ENCODE results near the gene CDC73.

The CDC73 gene

GRCh38 chr1:193283016-193283415, 161.2 kb downstream of the CDC73 start:
- TF ChIP-seq, protein P1, sequence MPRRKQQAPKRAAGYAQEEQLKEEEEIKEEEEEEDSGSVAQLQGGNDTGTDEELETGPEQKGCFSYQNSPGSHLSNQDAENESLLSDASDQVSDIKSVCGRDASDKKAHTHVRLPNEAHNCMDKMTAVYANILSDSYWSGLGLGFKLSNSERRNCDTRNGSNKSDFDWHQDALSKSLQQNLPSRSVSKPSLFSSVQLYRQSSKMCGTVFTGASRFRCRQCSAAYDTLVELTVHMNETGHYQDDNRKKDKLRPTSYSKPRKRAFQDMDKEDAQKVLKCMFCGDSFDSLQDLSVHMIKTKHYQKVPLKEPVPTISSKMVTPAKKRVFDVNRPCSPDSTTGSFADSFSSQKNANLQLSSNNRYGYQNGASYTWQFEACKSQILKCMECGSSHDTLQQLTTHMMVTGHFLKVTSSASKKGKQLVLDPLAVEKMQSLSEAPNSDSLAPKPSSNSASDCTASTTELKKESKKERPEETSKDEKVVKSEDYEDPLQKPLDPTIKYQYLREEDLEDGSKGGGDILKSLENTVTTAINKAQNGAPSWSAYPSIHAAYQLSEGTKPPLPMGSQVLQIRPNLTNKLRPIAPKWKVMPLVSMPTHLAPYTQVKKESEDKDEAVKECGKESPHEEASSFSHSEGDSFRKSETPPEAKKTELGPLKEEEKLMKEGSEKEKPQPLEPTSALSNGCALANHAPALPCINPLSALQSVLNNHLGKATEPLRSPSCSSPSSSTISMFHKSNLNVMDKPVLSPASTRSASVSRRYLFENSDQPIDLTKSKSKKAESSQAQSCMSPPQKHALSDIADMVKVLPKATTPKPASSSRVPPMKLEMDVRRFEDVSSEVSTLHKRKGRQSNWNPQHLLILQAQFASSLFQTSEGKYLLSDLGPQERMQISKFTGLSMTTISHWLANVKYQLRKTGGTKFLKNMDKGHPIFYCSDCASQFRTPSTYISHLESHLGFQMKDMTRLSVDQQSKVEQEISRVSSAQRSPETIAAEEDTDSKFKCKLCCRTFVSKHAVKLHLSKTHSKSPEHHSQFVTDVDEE (CRISPR knock-in tag; IDR thresholded peaks at IDR 0.05) = no peak
- no peak for TF ChIP-seq ZNF8 (CRISPR knock-in tag; IDR thresholded peaks at IDR 0.05)
- TF ChIP-seq ISL1 (CRISPR knock-in tag; IDR thresholded peaks at IDR 0.05) = no peak
- TF ChIP-seq PATZ1 (CRISPR knock-in tag; IDR thresholded peaks at IDR 0.05; ENCODE audit: borderline replicate concordance) = no peak
- no peak for TF ChIP-seq ZNF70 (CRISPR knock-in tag; IDR thresholded peaks at IDR 0.05)
- TF ChIP-seq GLIS3 (CRISPR knock-in tag; IDR thresholded peaks at IDR 0.05) = no peak
- no peak for TF ChIP-seq ESRRG (CRISPR knock-in tag; IDR thresholded peaks at IDR 0.05)
- TF ChIP-seq RARB (CRISPR knock-in tag; IDR thresholded peaks at IDR 0.05) = no peak
- TF ChIP-seq ZFP3 (CRISPR knock-in tag; IDR thresholded peaks at IDR 0.05) = no peak
- TF ChIP-seq BACH2 (CRISPR knock-in tag; IDR thresholded peaks at IDR 0.05; ENCODE audit: borderline replicate concordance) = no peak
- TF ChIP-seq TCF4 (CRISPR knock-in tag; IDR thresholded peaks at IDR 0.05; ENCODE audit: borderline replicate concordance) = no peak
- TF ChIP-seq, protein P2, sequence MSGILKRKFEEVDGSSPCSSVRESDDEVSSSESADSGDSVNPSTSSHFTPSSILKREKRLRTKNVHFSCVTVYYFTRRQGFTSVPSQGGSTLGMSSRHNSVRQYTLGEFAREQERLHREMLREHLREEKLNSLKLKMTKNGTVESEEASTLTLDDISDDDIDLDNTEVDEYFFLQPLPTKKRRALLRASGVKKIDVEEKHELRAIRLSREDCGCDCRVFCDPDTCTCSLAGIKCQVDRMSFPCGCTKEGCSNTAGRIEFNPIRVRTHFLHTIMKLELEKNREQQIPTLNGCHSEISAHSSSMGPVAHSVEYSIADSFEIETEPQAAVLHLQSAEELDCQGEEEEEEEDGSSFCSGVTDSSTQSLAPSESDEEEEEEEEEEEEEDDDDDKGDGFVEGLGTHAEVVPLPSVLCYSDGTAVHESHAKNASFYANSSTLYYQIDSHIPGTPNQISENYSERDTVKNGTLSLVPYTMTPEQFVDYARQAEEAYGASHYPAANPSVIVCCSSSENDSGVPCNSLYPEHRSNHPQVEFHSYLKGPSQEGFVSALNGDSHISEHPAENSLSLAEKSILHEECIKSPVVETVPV (CRISPR knock-in tag; IDR thresholded peaks at IDR 0.05) = no peak
- no peak for ATAC-seq

DNA sequence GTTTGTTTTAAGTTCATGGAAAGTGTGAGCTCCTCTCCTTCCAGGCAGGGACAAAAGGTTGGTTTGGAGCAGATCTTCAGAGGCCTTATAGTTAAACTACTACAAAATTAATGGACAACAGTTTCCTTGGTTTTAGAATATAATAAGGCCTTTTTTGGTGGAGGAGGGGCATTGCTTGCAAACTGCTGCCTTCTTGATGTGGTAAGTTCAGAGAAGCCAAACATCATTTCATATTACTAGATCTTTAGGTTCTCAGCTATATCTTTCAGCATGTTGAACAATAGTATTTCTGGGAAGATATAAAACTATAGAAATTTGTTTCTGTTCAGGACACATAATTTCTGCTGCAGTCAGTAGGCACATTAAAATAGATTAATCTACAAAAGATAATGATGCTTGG, 162.4 kb downstream of the CDC73 start:
- no peak for TF ChIP-seq ZNF70 (CRISPR knock-in tag; IDR thresholded peaks at IDR 0.05)
- no peak for TF ChIP-seq ZNF8 (CRISPR knock-in tag; IDR thresholded peaks at IDR 0.05)
- TF ChIP-seq GLIS3 (CRISPR knock-in tag; IDR thresholded peaks at IDR 0.05) = no peak
- no peak for TF ChIP-seq PATZ1 (CRISPR knock-in tag; IDR thresholded peaks at IDR 0.05; ENCODE audit: borderline replicate concordance)
- TF ChIP-seq, protein P3, sequence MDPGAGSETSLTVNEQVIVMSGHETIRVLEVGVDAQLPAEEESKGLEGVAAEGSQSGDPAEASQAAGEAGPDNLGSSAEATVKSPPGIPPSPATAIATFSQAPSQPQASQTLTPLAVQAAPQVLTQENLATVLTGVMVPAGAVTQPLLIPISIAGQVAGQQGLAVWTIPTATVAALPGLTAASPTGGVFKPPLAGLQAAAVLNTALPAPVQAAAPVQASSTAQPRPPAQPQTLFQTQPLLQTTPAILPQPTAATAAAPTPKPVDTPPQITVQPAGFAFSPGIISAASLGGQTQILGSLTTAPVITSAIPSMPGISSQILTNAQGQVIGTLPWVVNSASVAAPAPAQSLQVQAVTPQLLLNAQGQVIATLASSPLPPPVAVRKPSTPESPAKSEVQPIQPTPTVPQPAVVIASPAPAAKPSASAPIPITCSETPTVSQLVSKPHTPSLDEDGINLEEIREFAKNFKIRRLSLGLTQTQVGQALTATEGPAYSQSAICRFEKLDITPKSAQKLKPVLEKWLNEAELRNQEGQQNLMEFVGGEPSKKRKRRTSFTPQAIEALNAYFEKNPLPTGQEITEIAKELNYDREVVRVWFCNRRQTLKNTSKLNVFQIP (CRISPR knock-in tag; IDR thresholded peaks at IDR 0.05; ENCODE audit: borderline replicate concordance, low read depth) = no peak
- TF ChIP-seq ISL1 (CRISPR knock-in tag; IDR thresholded peaks at IDR 0.05) = no peak
- no peak for TF ChIP-seq CREB5 (CRISPR knock-in tag; IDR thresholded peaks at IDR 0.05; ENCODE audit: low read depth)
- no peak for TF ChIP-seq TOX (CRISPR knock-in tag; IDR thresholded peaks at IDR 0.05; ENCODE audit: borderline replicate concordance)
- TF ChIP-seq RARB (CRISPR knock-in tag; IDR thresholded peaks at IDR 0.05) = no peak
- no peak for TF ChIP-seq BACH2 (CRISPR knock-in tag; IDR thresholded peaks at IDR 0.05; ENCODE audit: borderline replicate concordance)
- TF ChIP-seq, protein P2 (CRISPR knock-in tag; IDR thresholded peaks at IDR 0.05) = no peak
- no peak for TF ChIP-seq CSDC2 (CRISPR knock-in tag; IDR thresholded peaks at IDR 0.05)
- no peak for ATAC-seq

Data from SK-N-SH treated with all-trans-retinoic acid at 6 μM for 48 hours (cell line).